PC-9 (cell line): ENCODE measurements around the gene PTPRG. TPM values are rescaled to one million over a fixed set of nuclear protein-coding genes. Genes with fewer than 3 reads are reported as not detected.
A peak's percentile ranks its signal among the peaks of the same experiment; 100 is the strongest.
"Not testable (repeated sequence)": the region's sequence is repeated elsewhere in the genome, so short reads cannot be mapped to it uniquely, and the experiment has no call there.

Source experiments
- BruUV-seq: library from RNA; stranded (reverse); fragments of 400-500 nt; replicated peaks from 2 replicates; lab custom pipeline; 2021; lab: Mats Ljungman, UMichigan
- CTCF ChIA-PET: fragments of 300-600 bp; sonication (Branson Sonifier 250); formaldehyde crosslinking; loops from one replicate; lab custom pipeline; 2022; ENCODE audit warnings: antibody characterized with exemption; lab: Charles Lee
- POLR2A ChIA-PET: fragments of 300-600 bp; sonication (Branson Sonifier 250); formaldehyde crosslinking; loops from one replicate; lab custom pipeline; 2022; ENCODE audit warnings: antibody characterized with exemption; ENCODE audit not compliant: unreplicated experiment; lab: Charles Lee
- DNase-seq, 2 experiments: peaks; one replicate each; pipeline versions ENCODE4 v3.0.0 to v3.0.0-alpha.2; 2015 to 2022; ENCODE audit warnings: mixed read lengths in 1 of 2
- H2AFZ ChIP-seq: fragments of 200-600 bp; sonication (generic); 2 replicates; pipeline ENCODE4 v1.8.1; 2017; ENCODE audit warnings: antibody characterized with exemption
- H3F3A ChIP-seq: fragments of 200-600 bp; sonication (generic); 2 replicates; pipeline ENCODE4 v1.8.1; 2017; ENCODE audit warnings: antibody characterized with exemption, mild to moderate bottlenecking, low read depth; ENCODE audit not compliant: insufficient read depth
- H3K27ac ChIP-seq: fragments of 200-600 bp; sonication (generic); 2 replicates; pipeline ENCODE4 v1.6.1; 2016; ENCODE audit warnings: mixed run types
- H3K27me3 ChIP-seq: fragments of 200-600 bp; sonication (generic); 2 replicates; pipeline ENCODE4 v1.6.1; 2016; ENCODE audit warnings: low read depth, mixed run types; ENCODE audit not compliant: insufficient read depth
- H3K36me3 ChIP-seq: fragments of 200-600 bp; sonication (generic); 2 replicates; pipeline ENCODE4 v1.6.1; 2016; ENCODE audit warnings: low read depth, mixed run types
- H3K4me1 ChIP-seq: fragments of 200-600 bp; sonication (generic); replicated peaks from 2 replicates; pipeline ENCODE4 v1.6.1; 2016; ENCODE audit warnings: mixed run types; ENCODE audit not compliant: insufficient read depth
- H3K4me2 ChIP-seq: fragments of 200-600 bp; sonication (generic); 2 replicates; pipeline ENCODE4 v1.6.1; 2017; ENCODE audit warnings: mixed run types
- H3K4me3 ChIP-seq: fragments of 200-600 bp; sonication (generic); 2 replicates; pipeline ENCODE4 v1.6.1; 2016; ENCODE audit warnings: mixed run types
- H3K79me2 ChIP-seq: fragments of 200-600 bp; sonication (generic); 2 replicates; pipeline ENCODE4 v1.6.1; 2017; ENCODE audit warnings: low read depth, mixed run types
- H3K9me2 ChIP-seq: fragments of 200-600 bp; sonication (generic); 2 replicates; pipeline ENCODE4 v1.8.1; 2017; ENCODE audit warnings: mild to moderate bottlenecking; ENCODE audit not compliant: insufficient read depth
- H3K9me3 ChIP-seq: fragments of 200-600 bp; sonication (generic); 2 replicates; pipeline ENCODE4 v1.8.1; 2016; ENCODE audit warnings: low read depth; ENCODE audit not compliant: insufficient read depth
- H4K20me1 ChIP-seq: fragments of 200-600 bp; sonication (generic); 2 replicates; pipeline ENCODE4 v1.8.1; 2017; ENCODE audit not compliant: insufficient read depth
- CTCF ChIP-seq: fragments of 200-600 bp; sonication (generic); conservative IDR thresholded peaks from 2 replicates; pipeline ENCODE4 v1.6.1; 2017; ENCODE audit warnings: mixed run types, antibody characterized with exemption, mild to moderate bottlenecking, moderate library complexity
- EZH2 ChIP-seq: fragments of 200-600 bp; sonication (generic); IDR thresholded peaks from 2 replicates; pipeline ENCODE4 v1.8.0; 2017; ENCODE audit warnings: antibody characterized with exemption, low read depth
- intact Hi-C: fragments of 100-400 bp; cut with micrococcal nuclease; formaldehyde crosslinking; loops from one replicate; pipeline ENCODE4 v1.10.0; 2022; ENCODE audit not compliant: unreplicated experiment
- total RNA-seq: library from RNA; stranded (reverse); gene quantifications from 2 replicates; pipeline ENCODE4 v1.2.3, GENCODE V29; 2021

Gene PTPRG
- total RNA-seq, 1 experiment from 2014 or later, result 32.9 TPM

GRCh38 chr3:61707492-61707891, 146.1 kb downstream of the PTPRG start:
- Histone ChIP-seq H4K20me1 (no peaks in the 10 kb centered on the region; the same call in 1 of the 2 replicates), H3K36me3 (no peaks in the 10 kb centered on the region), H3F3A (peaks cover 3% of the 10 kb centered on the region), H3K4me1 (peaks cover 14% of the 10 kb centered on the region; the same call in 1 of the 2 replicates), H3K4me2 (no peak overlapping the region), H3K27ac (0 out of 2 replicates have a peak overlapping the region, but pooled peaks have one; percentile 30), H2AFZ (no peak overlapping the region), H3K79me2 (no peaks in the 10 kb centered on the region), H3K4me3 (no peak overlapping the region), H3K9me2 (no peaks in the 10 kb centered on the region), H3K9me3 (no peaks in the 10 kb centered on the region), H3K27me3 (no peaks in the 10 kb centered on the region)
- TF ChIP-seq EZH2, result no peak
- intact Hi-C loops, result no loop called here
- CTCF ChIA-PET, result interaction anchor here (0.6 kb wide), 1 partner anchor 14 kb away, joined by 14 read pairs; no protein-coding TSS in a partner anchor
- no TSS peak for BruUV-seq
- POLR2A ChIA-PET, result no interaction called here
- no peak for DNase-seq

GRCh38 chr3:61710920-61711319, 149.5 kb downstream of the PTPRG start:
- H3K4me2 ChIP-seq, H3F3A ChIP-seq, H3K79me2 ChIP-seq, H3K27ac ChIP-seq, H4K20me1 ChIP-seq, H2AFZ ChIP-seq, H3K27me3 ChIP-seq, H3K4me3 ChIP-seq, H3K9me3 ChIP-seq, H3K9me2 ChIP-seq, POLR2A ChIA-PET, H3K36me3 ChIP-seq, DNase-seq, BruUV-seq, intact Hi-C loops, CTCF ChIA-PET: not testable (repeated sequence)
- peaks cover 12% of the 10 kb centered on the region; the same call in 1 of the 2 replicates for H3K4me1 ChIP-seq

GRCh38 chr3:61714225-61714624, 152.9 kb downstream of the PTPRG start:
- POLR2A ChIA-PET, result no interaction called here
- no peak for DNase-seq
- Histone ChIP-seq H3K36me3 (no peaks in the 10 kb centered on the region), H3K27ac (no peak overlapping the region), H3K4me2 (no peak overlapping the region), H3K4me1 (no peaks in the 10 kb centered on the region), H4K20me1 (0 out of 2 replicates have a peak, but pooled peaks cover 5% of the 10 kb centered on the region), H3K27me3 (no peaks in the 10 kb centered on the region), H2AFZ (no peak overlapping the region), H3F3A (no peaks in the 10 kb centered on the region), H3K9me2 (no peaks in the 10 kb centered on the region), H3K4me3 (no peak overlapping the region), H3K79me2 (no peaks in the 10 kb centered on the region), H3K9me3 (no peaks in the 10 kb centered on the region)
- CTCF ChIA-PET, result no interaction called here
- no TSS peak for BruUV-seq
- intact Hi-C loops, result no loop called here
- TF ChIP-seq CTCF (no peak), EZH2 (no peak)

GRCh38 chr3:61715886-61716527, 154.6 kb downstream of the PTPRG start:
- BruUV-seq, result no TSS peak
- DNase-seq, result no peak
- TF ChIP-seq EZH2 (no peak), CTCF (no peak)
- Histone ChIP-seq H3K27ac (no peak overlapping the region), H3K9me3 (no peaks in the 10 kb centered on the region), H3K4me1 (no peaks in the 10 kb centered on the region), H3K4me2 (no peak overlapping the region), H2AFZ (no peak overlapping the region), H3K27me3 (no peaks in the 10 kb centered on the region), H3K4me3 (no peak overlapping the region), H3K9me2 (no peaks in the 10 kb centered on the region), H3K36me3 (no peaks in the 10 kb centered on the region), H4K20me1 (0 out of 2 replicates have a peak, but pooled peaks cover 5% of the 10 kb centered on the region), H3F3A (no peaks in the 10 kb centered on the region), H3K79me2 (no peaks in the 10 kb centered on the region)
- ChIA-PET POLR2A (no interaction called here), CTCF (no interaction called here)
- intact Hi-C loops, result no loop called here

GRCh38 chr3:61716693-61717092, 155.3 kb downstream of the PTPRG start:
- H3K4me3 ChIP-seq, CTCF ChIA-PET, H3K36me3 ChIP-seq, H3K9me2 ChIP-seq, H3K4me2 ChIP-seq, H3F3A ChIP-seq, H2AFZ ChIP-seq, H3K4me1 ChIP-seq, H3K9me3 ChIP-seq, BruUV-seq, H3K79me2 ChIP-seq, DNase-seq, H3K27me3 ChIP-seq, intact Hi-C loops, POLR2A ChIA-PET, H3K27ac ChIP-seq, H4K20me1 ChIP-seq: not testable (repeated sequence)
